GM19372 (cell line): ENCODE measurements around the gene ACVR1B.

Source experiments
- ATAC-seq: cut with Tn5 transposase; IDR thresholded peaks from one replicate; pipeline ENCODE4 v1.9.1; 2021; ENCODE audit warnings: mild to moderate bottlenecking, low read depth, moderate library complexity; ENCODE audit not compliant: unreplicated experiment

ACVR1B gene

DNA sequence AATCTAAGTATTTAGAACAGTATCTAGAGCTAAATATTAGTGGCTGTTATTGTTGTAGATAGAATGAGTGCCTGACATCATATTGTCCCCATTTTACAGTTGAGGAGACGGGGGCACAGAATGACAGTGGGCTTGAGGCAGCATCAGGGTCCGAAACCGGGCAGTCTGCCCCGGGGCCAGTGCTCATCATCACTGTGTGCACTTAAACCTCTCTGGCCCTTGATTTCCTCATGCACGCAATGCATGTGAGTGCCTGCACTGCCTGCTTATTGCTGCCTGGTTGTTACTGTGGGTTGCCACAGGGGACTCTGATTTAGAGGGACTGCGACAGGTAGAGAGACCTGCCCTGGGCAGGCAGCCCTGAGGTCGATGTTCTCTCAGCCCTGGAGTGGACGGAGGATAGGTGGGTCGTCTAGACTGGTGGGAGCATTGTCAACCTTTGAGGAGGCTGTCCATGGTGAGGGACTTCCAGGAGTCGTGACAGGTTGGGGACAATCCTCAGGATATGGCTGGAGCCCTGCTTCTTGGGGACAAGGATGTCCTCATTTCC is 34.4 kb upstream of the ACVR1B start:
- no peak for ATAC-seq

DNA sequence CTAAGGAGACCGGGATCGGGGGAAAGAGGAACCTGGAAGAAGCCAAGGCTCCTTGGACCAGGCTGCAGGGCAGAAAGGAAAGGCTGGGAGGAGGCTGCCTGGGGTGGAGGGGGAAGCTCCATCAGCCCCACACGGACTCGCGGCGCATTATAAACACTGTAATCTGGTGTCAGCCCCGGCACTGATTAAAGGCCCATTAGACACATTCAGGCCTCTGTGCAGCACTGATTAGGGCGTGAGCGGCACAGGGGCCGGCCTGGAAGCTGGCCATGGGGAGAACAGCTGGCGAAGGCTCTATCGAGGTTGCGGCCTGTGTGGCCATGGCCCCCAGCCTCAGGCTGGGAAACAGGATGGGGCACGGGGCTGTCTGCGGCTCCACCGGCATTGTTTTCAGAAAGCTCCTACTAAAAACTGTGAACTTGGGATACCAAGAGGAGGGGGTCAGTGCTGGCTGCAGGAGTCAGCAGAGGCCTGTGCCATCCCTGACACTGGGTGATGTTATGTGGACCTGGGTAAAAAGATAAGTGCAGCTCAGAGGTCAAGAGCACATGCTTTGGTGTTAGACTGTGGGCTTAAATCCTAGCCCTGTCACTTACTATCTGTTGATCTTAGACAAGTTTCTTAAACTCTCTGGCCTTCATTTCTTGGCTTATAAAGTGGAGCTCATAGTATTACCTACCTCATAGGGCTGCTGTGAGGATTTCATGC is 33.6 kb upstream of the ACVR1B start:
- no peak for ATAC-seq

DNA sequence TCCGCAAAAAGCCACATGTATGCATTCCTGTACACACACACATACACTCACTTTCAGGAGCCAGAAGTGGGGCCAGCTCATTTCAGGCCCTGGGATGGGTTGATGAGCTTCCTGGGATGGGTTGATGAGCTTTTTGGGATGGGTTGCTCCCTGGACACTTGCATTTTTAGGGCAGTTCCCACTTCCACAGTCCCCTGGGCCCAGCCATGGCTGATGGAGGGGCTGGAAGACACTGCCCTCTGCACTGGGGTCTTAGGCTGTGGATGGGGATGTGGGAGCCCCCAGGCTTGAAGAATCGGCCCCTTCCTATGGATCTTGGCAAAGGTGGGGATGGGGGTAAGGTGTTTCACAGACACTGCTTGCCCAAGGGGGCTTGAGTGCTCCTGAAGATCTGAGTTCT is 31.5 kb upstream of the ACVR1B start:
- ATAC-seq, result no peak

DNA sequence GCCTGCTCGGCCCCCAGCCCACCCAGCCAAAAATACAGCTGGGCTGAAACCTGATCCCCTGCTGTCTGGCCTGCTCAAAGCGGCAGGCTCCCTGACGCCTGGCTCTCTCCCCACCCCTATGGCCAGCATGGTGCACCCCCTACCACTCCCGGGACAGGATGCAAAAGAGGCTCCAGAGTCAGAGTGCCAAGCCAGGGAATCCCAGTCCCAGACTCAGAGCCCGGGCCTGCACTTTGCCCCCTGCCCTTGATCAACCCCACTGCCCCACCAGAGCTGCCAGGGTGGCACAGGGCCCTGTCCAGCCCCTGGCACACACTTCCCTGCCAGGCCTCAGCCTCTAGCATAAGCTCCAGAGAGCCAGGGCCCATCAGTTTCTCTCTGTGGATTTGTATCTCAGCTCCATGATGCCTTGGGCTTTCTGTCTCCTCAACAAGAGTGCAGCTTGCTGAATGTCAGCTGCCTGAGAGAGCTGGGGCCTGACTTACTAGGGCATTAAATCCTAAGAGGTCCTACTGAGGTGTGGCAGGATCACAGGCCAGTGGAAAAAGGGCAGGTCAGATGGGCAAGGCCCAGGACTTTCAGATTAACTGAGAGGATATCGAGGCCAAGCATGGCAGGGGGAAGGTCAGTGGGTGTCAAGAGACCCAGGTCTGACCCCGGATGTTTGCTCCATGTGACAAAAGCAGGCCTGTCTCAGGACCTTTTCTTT is 30.3 kb upstream of the ACVR1B start:
- no peak for ATAC-seq

DNA sequence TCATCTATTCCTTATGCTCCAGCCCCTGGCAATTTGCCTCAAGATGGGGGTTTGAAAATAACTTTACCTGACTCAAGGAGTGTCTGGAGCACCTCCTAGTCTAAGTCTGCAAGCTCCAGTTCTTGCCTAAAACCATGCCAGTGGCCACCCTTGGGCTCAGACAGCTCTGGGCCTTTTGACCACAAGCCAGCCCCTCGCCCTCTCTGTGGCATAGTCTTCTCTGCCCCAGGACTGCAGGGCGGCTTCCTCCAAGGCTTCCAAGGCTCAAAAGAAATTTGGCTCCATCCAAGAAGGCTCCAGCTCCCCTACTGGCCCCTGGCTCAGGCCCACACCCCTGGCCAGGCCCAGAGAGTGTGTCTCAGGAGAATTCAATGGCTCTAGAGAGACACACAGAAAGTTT is 29.4 kb upstream of the ACVR1B start:
- no peak for ATAC-seq

DNA sequence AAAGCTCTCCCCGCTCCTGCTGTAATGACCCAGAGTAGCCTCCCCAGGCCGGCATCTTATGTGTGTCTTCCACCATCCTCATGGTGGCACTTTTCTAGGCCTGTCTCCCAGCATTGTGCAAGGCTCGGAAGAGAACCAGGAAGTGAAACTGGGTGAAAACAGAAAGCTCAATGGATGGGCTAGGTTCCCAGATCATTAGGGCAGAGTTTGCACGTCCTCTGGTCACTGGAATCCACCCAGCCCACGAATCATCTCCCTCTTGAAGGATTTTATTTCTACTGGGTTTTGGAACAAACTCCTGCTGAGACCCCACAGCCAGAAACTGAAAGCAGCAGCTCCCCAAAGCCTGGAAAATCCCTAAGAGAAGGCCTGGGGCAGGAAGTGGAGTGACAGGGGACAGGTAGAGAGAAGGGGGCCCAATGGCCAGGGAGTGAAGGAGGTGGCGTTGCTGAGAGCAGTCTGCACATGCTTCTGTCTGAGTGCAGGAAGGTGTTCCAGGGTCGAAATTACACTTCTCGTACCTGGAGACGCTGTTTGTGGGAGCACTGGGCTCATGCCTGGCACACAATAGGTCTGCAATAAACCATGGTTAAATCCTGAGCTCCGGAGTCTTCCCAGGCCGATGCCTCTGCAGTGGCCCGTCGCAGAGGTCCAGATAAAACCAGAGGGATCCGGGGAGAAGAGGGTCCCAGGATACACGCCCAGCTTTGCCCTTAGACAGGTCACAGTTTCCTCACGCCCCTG is 28.6 kb upstream of the ACVR1B start:
- ATAC-seq, result no peak

DNA sequence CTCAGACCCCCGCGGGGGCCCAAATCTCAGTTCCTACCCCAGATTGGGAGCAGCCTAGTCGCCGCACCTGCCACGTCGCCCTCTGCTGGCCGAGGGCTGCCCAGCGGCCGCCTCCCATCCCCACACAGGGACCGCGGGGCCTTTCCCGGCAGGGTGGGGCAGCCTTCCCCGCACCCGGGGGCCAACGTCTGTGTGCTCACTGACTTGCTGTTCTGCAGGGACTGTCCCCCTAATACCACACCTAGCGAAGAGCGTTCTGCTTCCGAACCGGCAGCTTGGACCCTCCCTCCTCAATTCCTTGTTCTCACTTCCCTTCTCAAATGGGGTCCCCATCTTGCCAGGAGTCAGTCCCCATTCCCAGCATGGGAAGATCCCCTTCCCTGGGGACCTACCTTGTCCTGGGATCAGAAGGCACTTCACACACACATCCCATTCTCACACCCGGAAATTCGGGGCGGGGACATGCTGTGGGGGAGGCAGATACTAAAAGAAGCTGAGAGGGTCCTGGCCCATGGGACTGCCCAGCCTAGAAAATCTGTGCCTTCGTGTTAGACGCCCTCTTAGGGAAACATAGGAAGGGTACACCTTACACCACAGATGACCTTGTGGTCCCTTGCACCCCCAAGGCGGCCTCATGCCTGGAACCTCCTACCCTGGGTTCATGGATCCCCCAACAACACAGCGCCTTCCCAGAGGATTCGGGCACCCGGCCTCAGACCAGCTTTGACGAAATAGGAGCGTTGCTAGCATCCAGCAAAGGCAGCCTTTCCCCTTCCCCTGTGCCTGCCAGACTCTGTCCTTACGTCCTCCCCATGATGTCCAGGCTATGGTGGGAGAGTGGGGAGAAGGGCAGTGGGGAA is 27.8 kb upstream of the ACVR1B start:
- no peak for ATAC-seq

DNA sequence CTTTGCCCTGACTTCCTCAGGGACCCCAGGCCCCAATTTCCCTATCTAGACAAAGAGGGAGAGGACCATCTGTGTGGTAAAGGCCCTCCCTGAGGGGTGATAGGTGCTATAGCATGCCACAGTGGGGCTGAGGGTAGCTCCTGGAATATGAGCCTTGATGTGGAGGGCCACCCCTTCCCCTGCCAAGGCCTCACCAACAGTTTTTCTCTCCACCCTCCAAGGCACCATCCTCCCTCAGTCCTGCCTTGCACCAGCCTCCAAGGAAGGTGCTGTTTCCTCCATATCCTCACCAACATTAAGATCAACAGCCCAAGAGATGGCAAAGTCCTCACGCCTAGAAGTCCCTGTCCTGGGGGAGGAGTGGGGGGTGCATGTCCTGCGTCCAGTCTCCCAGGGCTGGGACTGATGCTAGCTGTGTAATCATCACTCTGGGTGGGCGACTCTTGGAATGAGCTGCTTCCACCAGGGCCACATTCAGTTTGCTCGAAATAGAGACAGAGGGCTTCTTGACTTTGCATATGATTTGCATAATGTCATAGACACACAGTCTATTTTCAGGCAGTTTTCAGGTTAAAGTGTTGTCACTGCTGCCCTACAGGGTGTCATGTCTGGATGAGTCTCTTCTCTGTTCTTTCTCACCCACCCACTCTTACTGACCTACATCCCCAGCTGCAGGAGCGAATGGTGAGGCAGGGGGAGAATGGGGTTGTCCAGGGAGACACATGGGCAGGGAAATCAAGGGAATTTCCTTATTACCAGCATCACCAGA is 26.8 kb upstream of the ACVR1B start:
- no peak for ATAC-seq

DNA sequence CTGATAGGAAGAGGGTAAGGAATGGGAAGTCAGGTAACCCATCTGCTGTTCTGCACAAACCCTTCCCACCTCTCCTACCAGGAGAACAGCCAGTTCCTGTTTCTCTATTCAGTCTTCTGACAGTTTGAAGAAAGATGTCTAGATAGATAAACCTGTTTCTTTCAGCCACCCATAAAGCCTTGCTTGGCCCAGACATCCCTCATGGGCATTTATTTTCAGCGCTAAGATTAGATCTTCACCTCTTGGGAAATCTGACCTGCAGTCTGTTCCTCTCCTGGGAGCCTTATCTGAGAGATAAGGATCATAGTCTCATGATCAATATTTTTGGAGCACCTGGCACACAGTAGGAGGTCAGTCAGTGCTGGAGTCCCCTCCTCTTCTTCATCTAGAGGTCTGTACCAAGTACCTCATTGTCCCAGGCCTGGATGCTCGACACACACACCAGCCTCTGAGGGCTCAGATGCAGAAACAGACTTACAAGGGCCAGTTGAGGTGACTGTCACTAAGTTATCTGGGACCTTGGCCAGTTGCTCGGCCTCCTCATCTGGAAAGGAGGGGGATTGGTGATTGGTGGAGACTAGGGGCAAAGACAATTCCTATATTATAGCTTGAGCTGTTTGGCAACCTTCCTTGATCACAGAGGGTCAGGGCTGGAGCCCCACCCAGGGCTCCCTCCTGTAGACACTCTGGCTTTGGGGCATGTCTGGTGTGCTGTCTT is 26.0 kb upstream of the ACVR1B start:
- no peak for ATAC-seq

DNA sequence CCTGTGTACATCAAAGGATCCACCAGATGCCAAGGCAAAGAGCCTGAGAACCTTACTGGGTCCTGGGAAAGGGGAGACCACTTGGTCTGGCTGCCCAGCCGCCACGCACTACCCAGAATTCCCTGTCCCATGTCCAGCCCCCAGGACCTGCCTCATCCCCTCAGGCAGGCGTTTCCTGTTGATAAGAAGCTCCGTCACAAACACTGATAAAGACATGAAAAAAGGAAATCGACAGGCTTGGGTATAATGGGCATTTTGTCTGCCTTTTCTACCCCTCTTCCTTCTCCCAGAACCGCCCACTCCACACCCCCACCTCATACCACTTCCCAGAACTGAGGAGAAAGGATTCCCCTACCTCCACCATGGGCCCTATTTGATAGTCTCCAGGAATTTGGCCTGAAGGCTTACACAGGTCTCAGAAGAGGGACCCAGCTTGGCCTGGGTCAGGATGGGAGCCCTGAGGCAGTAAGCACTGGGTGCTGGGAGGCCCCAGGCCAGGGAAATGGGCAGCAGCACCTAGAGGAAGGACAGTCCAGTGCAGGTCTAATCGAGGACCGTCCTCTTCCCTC is 25.4 kb upstream of the ACVR1B start:
- no peak for ATAC-seq

DNA sequence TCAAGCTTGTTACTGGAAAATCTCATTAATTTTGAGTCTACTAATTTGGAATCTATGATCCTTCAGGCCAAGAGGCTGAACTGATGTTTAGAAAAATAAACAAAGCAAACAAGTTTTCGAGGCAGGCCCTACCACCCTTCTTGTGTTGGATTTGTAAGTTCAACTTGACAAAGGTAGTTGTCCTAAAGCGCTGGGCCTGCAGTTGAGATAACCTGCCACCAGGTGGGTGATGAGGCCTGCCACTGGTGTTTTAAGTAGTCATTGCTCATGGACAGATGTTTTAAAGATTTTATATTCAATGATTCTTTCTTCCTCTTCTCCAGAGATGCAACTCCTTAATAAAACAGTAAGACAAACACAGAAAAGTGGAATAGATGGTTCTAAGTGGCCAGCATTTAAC is 24.8 kb upstream of the ACVR1B start:
- ATAC-seq, result no peak

DNA sequence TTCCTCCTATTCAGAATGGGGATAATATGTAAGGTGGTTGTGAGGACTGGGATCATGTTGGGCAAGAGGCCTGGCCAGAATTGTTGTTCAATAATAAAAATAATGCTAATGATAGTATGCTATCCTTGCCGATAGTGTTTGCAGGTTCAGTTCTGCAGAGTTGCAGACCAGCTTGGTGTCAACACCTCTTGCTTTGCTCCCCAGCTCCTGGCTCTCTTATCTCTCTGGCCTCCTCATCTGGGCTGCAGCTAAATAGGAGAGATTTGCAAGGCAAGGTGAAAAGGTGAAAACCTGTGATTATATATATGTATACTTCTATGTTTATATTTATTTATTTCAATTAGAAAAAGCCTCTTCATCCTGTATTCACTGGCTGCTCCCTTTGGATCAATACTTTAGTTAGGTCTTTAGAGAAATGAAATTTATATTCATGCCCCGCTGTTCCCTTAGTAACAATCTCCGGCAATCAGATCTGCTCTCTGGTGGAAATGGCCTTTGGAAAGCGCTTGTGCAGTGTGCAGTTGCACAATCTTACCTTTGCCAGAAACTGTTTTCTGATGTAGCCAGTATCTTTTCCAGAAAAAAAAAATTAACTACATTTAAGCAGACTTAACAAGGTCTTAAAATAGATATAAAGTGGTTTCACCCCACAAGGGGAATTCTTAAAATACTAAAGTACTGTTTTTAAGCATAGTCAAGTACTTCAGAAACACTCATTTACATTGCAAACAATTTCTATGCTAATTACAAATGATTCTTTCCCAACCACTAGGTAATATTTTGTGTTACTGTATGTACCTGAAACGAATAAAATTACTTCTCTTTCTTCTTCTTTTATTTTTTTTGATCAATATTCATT is 19.1 kb upstream of the ACVR1B start:
- ATAC-seq, result no peak

DNA sequence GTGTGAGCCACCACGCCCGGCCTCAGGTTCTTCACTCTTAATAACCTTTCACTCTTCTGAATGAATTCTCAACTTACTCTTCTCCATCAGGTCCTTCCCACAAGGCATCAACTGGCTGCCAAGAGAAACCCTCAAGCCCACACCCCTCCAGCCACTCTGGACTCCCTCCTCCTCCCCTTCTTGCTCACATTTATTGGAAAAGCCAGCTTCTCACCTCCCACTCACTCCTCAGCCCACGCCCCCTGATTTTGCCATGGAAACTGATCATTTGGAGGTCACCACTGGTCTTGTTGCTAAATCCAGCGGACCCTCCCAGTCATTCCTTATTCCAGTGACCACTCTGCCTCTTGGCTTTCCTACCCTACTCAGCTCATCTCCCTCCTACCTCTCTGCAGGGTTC is 17.4 kb upstream of the ACVR1B start:
- no peak for ATAC-seq

DNA sequence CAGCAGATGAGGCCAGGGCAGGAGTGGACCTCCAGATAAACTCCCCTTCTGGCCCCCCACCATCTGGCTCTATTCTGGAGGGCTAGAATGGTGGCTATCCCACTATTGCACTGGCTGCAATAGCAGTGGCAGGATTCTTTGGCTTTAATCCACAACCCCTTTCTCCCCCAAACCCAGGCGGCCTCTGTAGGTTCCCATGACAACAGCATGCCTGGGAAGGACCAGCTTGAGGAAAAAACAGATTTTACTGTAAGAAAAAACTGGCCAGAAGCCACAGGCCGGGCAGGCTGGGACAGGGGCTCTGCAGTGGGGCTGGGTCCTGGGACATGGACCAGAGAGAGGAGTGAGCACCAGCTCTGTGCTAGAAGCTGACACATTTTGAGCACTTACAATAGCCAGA is 13.6 kb upstream of the ACVR1B start:
- ATAC-seq, result no peak

DNA sequence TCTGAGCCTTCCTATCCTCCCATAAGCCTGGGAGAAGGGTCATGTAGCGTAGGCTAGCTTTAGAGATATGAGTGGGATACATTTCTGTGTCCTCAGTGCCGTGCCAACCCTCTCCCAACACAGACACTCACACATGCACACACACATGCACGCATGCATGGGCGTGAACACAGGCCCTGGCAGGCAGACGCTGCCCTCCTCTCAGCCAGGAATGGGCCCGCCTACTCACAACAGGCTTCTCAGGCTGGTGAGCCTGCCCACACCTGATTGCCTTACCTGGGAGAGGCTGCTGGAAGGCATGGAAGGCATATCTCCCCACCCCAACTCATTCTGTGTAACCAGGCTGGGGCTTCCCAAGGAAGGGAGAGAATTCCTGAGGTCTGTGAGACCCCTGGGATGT is 12.8 kb upstream of the ACVR1B start:
- no peak for ATAC-seq

DNA sequence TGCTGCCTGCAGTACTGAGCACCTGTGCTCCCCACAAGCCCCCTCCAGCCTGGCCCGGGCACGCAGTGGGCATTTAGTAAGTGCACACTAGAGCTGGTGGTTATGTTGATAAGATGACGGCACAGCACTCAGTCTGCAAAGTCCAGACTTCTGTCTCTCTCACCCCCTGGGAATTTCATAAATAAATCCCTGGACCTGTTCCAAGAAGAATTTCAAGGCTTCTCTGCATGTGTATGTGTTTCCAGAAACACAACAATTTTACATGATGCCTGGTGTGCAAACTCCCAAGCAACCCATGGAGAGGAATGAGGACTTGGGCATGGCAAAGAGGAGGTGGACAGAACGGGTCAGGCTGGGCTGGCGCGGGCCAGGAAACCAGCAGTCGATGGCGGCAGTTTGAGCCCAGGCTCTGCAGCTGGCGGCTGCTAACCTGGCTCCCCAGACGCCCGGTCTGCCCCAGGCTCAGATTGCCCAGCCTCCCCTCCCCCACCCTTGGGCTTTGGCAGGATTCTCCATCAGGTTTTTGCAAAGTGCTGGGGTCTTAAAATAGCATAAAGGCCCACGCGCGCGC is 10.4 kb upstream of the ACVR1B start:
- ATAC-seq, result no peak

DNA sequence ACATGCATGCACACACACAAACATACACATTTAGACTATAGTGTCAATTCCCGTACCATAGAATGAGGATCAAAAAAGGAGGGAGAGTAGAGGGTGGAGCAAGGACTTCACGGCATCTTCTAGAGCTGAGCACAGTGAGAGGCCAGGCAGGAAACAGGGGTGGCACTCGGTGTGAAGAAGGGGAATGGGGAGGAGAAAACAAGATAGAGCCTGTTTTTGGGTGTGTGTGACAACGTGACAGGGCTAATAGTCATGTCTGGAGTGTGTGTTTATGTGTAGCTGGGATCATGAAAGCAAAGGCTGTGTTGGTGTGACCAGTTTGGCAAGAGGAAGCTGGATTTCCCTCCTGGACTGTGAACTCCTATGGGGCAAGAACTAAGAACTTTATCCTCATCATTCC is 9.9 kb upstream of the ACVR1B start:
- no peak for ATAC-seq

DNA sequence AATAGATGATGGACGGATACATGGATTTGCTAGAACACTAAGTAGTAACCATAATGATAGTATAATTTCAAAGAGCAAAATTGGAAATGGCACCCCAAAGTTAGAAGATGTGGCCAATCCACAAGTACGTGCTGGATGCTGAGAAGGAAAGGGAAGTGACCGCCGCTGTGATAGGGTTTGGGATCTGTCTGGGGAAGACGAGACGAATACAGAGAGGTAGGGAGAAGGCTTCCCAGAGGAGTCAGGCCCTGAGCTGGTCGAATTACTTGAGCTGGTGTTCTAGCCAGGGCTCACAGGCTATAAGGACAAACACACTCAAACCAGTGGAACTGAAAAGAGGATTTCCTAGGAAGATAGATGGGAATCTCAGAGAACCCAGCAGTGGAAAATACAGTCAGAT is 9.4 kb upstream of the ACVR1B start:
- ATAC-seq, result no peak
